HEK293 (cell line): ENCODE data around the gene CUTC.

Source experiments
- CTCF ChIA-PET: fragments of 350-600 bp; formaldehyde crosslinking; extraction: SDS; loops from one replicate; lab custom pipeline; 2021; ENCODE audit warnings: antibody characterized with exemption; lab: Yijun Ruan, JAX
- POLR2A ChIA-PET: fragments of 300-600 bp; formaldehyde crosslinking; extraction: SDS; loops from one replicate; lab custom pipeline; 2020; ENCODE audit warnings: antibody characterized with exemption, inconsistent platforms; lab: Yijun Ruan, JAX
- H3K27ac ChIP-seq: fragments of 200-500 bp; sonication (Bioruptor generic); 2 replicates; pipeline ENCODE4 v1.5.1; 2014; ENCODE audit warnings: low read depth, low read length, control low read depth, inconsistent platforms; ENCODE audit errors: extremely low read depth
- H3K36me3 ChIP-seq, 2 experiments: fragments of 200-500 bp in 1 of 2; sonication (Bioruptor generic) in 1 of 2; 1 replicate in 1 of 2; 2 replicates in 1 of 2; pipeline ENCODE4 v1.5.1; 2014 to 2017; ENCODE audit warnings: inconsistent platforms in 2 of 2, low read length in 2 of 2; ENCODE audit not compliant: control insufficient read depth in 2 of 2, insufficient read depth in 1 of 2
- H3K4me1 ChIP-seq: fragments of 200-500 bp; sonication (Bioruptor generic); 2 replicates; pipeline ENCODE4 v1.5.1; 2014; ENCODE audit warnings: mild to moderate bottlenecking, low read length, inconsistent platforms; ENCODE audit not compliant: control insufficient read depth, insufficient read depth
- H3K4me3 ChIP-seq: 2 replicates; pipeline ENCODE4 v1.5.1; 2011; ENCODE audit warnings: low read depth, mild to moderate bottlenecking, control low read depth, low read length, moderate library complexity
- H3K9me3 ChIP-seq: fragments of 200-500 bp; sonication (Bioruptor generic); 2 replicates; pipeline ENCODE4 v1.5.1; 2014; ENCODE audit warnings: low read depth, low read length, inconsistent platforms; ENCODE audit not compliant: control insufficient read depth, insufficient read depth
- BCL11B ChIP-seq: fragments of 450-650 bp; formaldehyde crosslinking; IDR thresholded peaks from 2 replicates; pipeline ENCODE4 v1.5.1; 2016; ENCODE audit warnings: low read depth, missing biosample characterization, missing genetic modification characterization
- KLF1 ChIP-seq: fragments of 450-650 bp; formaldehyde crosslinking; IDR thresholded peaks from 2 replicates; pipeline ENCODE4 v1.5.1; 2016; ENCODE audit warnings: missing biosample characterization, missing genetic modification characterization
- PRDM1 ChIP-seq: fragments of 450-650 bp; formaldehyde crosslinking; IDR thresholded peaks from 2 replicates; pipeline ENCODE4; 2016; ENCODE audit warnings: missing biosample characterization, missing genetic modification characterization
- PRDM10 ChIP-seq: fragments of 450-650 bp; formaldehyde crosslinking; IDR thresholded peaks from 2 replicates; pipeline ENCODE4 v1.5.1; 2016; ENCODE audit warnings: missing biosample characterization, missing genetic modification characterization
- ZBTB7A ChIP-seq: fragments of 450-650 bp; formaldehyde crosslinking; IDR thresholded peaks from 2 replicates; pipeline ENCODE4 v1.5.1; 2016; ENCODE audit warnings: low read depth, missing biosample characterization, missing genetic modification characterization
- ZFHX2 ChIP-seq: fragments of 450-650 bp; formaldehyde crosslinking; conservative IDR thresholded peaks from 2 replicates; pipeline ENCODE4 v1.5.1; 2016; ENCODE audit warnings: missing biosample characterization, missing genetic modification characterization
- ZNF10 ChIP-seq: fragments of 450-650 bp; formaldehyde crosslinking; IDR thresholded peaks from 2 replicates; pipeline ENCODE4 v1.5.1; 2017; ENCODE audit warnings: missing biosample characterization, missing genetic modification characterization
- ZNF121 ChIP-seq: fragments of 450-650 bp; formaldehyde crosslinking; IDR thresholded peaks from 2 replicates; pipeline ENCODE4 v1.5.1; 2016; ENCODE audit warnings: missing biosample characterization, missing genetic modification characterization
- ZNF138 ChIP-seq: fragments of 450-650 bp; formaldehyde crosslinking; IDR thresholded peaks from 2 replicates; pipeline ENCODE4 v1.5.1; 2016; ENCODE audit warnings: missing biosample characterization, missing genetic modification characterization, borderline replicate concordance
- ZNF146 ChIP-seq: fragments of 450-650 bp; formaldehyde crosslinking; IDR thresholded peaks from 2 replicates; pipeline ENCODE4 v1.5.1; 2016; ENCODE audit warnings: missing biosample characterization, missing genetic modification characterization
- ZNF184 ChIP-seq: fragments of 450-650 bp; IDR thresholded peaks from 2 replicates; pipeline ENCODE4 v1.5.1; 2018; ENCODE audit warnings: missing biosample characterization, mild to moderate bottlenecking, missing genetic modification characterization
- ZNF292 ChIP-seq: fragments of 450-650 bp; formaldehyde crosslinking; IDR thresholded peaks from 2 replicates; pipeline ENCODE4 v1.5.1; 2016; ENCODE audit warnings: low read depth, missing biosample characterization, missing genetic modification characterization, borderline replicate concordance
- ZNF341 ChIP-seq: fragments of 450-650 bp; formaldehyde crosslinking; IDR thresholded peaks from 2 replicates; pipeline ENCODE4; 2016; ENCODE audit warnings: low read depth, missing biosample characterization, missing genetic modification characterization
- ZNF404 ChIP-seq: fragments of 450-650 bp; formaldehyde crosslinking; IDR thresholded peaks from 2 replicates; pipeline ENCODE4 v1.5.1; 2017; ENCODE audit warnings: missing biosample characterization, missing genetic modification characterization
- ZNF426 ChIP-seq: fragments of 450-650 bp; formaldehyde crosslinking; IDR thresholded peaks from 2 replicates; pipeline ENCODE4 v1.5.1; 2017; ENCODE audit warnings: missing biosample characterization, missing genetic modification characterization, mild to moderate bottlenecking, inconsistent platforms, moderate library complexity
- ZNF488 ChIP-seq: fragments of 450-650 bp; formaldehyde crosslinking; IDR thresholded peaks from 2 replicates; pipeline ENCODE4 v1.5.1; 2016; ENCODE audit warnings: missing biosample characterization, missing genetic modification characterization
- ZNF513 ChIP-seq: fragments of 450-650 bp; IDR thresholded peaks from 2 replicates; pipeline ENCODE4 v1.5.1; 2018; ENCODE audit warnings: missing biosample characterization, missing genetic modification characterization
- ZNF549 ChIP-seq: fragments of 450-650 bp; IDR thresholded peaks from 2 replicates; pipeline ENCODE4 v1.5.1; 2018; ENCODE audit warnings: missing biosample characterization, missing genetic modification characterization, mild to moderate bottlenecking, inconsistent platforms, moderate library complexity
- ZNF626 ChIP-seq: fragments of 450-650 bp; sonication (Bioruptor Pico); formaldehyde crosslinking; IDR thresholded peaks from 2 replicates; pipeline ENCODE4 v1.5.1; 2018; ENCODE audit warnings: missing biosample characterization, missing genetic modification characterization, inconsistent platforms
- ZNF664 ChIP-seq: fragments of 450-650 bp; formaldehyde crosslinking; IDR thresholded peaks from 2 replicates; pipeline ENCODE4 v1.5.1; 2016; ENCODE audit warnings: missing biosample characterization, missing genetic modification characterization
- ZSCAN18 ChIP-seq: fragments of 450-650 bp; formaldehyde crosslinking; IDR thresholded peaks from 2 replicates; pipeline ENCODE4 v1.5.1; 2016; ENCODE audit warnings: missing biosample characterization, missing genetic modification characterization

Gene CUTC

GRCh38 chr10:99793819-99794218 is 61.8 kb downstream of the CUTC start (continued):
- TF ChIP-seq ZNF146 (tag by site-specific recombination) (no peak), ZNF121 (tag by site-specific recombination) (no peak)

- no peaks in the 10 kb centered on the region for H3K36me3 ChIP-seq
- no peak overlapping the region for H3K27ac ChIP-seq
- no peak overlapping the region for H3K4me3 ChIP-seq
- no peaks in the 10 kb centered on the region for H3K9me3 ChIP-seq
- CTCF ChIA-PET = no interaction called here
- TF ChIP-seq ZNF10 (tag by site-specific recombination) (no peak), ZNF626 (no peak), ZNF292 (no peak), ZFHX2 (tag by site-specific recombination) (no peak), ZSCAN18 (no peak), ZNF488 (tag by site-specific recombination) (no peak), ZNF426 (tag by site-specific recombination) (no peak), ZNF664 (tag by site-specific recombination) (no peak), ZNF138 (tag by site-specific recombination) (no peak), ZNF513 (tag by site-specific recombination) (no peak), ZNF549 (tag by site-specific recombination) (no peak), BCL11B (tag by site-specific recombination) (no peak), ZNF404 (tag by site-specific recombination) (no peak), ZBTB7A (no peak), ZNF341 (no peak), PRDM10 (tag by site-specific recombination) (no peak), ZNF184 (tag by site-specific recombination) (no peak), PRDM1 (no peak), KLF1 (no peak)
- TF ChIP-seq, all 188 proteins: peak for 0
- H3K4me1 ChIP-seq = no peaks in the 10 kb centered on the region
- POLR2A ChIA-PET = no interaction called here
Measured at GRCh38 chr10:99796928-99797327, 64.9 kb downstream of the CUTC start.
